Body of pancreas (tissue), 4 donors: ENCODE measurements around the gene KLHL22. TPM values are rescaled to one million over a fixed set of nuclear protein-coding genes. Genes with fewer than 3 reads are reported as not detected.

Experiments
- ATAC-seq: fragments of 150-250 bp; one replicate; pipeline ENCODE4 v1.9.1; 2016
- DNase-seq, 4 donors: peaks; one replicate each; pipeline ENCODE4 v3.0.0-alpha.2; 2019
- H3K27ac ChIP-seq, 4 donors: fragments of 200-600 bp; sonication (generic); 1 replicate in 3 of 4; 2 replicates in 1 of 4; pipeline versions ENCODE4 v1.5.1 to v1.6.1; 2016 to 2019; ENCODE audit warnings: mild to moderate bottlenecking in 1 of 4, mixed read lengths in 1 of 4, moderate library complexity in 1 of 4
- H3K27me3 ChIP-seq, 2 donors: fragments of 200-600 bp; sonication (generic); one replicate each; pipeline ENCODE4 v1.6.0; 2016; ENCODE audit warnings: mild to moderate bottlenecking in 1 of 2
- H3K36me3 ChIP-seq, 2 donors: fragments of 200-600 bp; sonication (generic); replicated peaks in 1 of 2; 2 replicates each; pipeline ENCODE4 v1.5.1; 2016; ENCODE audit warnings: low read depth in 2 of 2; ENCODE audit not compliant: insufficient read depth in 1 of 2
- H3K4me1 ChIP-seq: fragments of 200-600 bp; sonication (generic); one replicate; pipeline ENCODE4 v1.6.0; 2016
- H3K4me3 ChIP-seq, 2 donors: fragments of 200-600 bp; sonication (generic); 1 replicate in 1 of 2; 2 replicates in 1 of 2; pipeline ENCODE4 v1.5.1; 2016 to 2019
- H3K9me3 ChIP-seq, 3 donors: fragments of 200-600 bp; sonication (generic); 1 replicate in 2 of 3; 2 replicates in 1 of 3; pipeline ENCODE4 v1.5.1; 2016
- CTCF ChIP-seq, 7 experiments: fragments of 450-650 bp in 4 of 7; fragments of 200-600 bp in 3 of 7; sonication (generic) in 3 of 7; IDR thresholded peaks; one replicate each; pipeline ENCODE4 v1.5.1; 2016 to 2019; ENCODE audit warnings: antibody characterized with exemption in 7 of 7
- POLR2A ChIP-seq, 3 donors: fragments of 450-650 bp; IDR thresholded peaks; one replicate each; pipeline ENCODE4 v1.6.1; 2016; ENCODE audit warnings: antibody characterized with exemption in 3 of 3, mild to moderate bottlenecking in 2 of 3
- WGBS, 2 donors: methylation state at CpG; one replicate each; pipeline ENCODE4 v1.1.5; 2017; 5-methylcytosine and 5-hydroxymethylcytosine counted together
- intact Hi-C: fragments of 100-400 bp; cut with DNase I; formaldehyde crosslinking; loops from one replicate; pipeline ENCODE4 v1.15.1; 2023
- total RNA-seq, 2 donors: library from RNA; depleted of rRNA; stranded (reverse); fragments of >200 nt; gene quantifications; one replicate each; pipeline ENCODE4 v1.1.0, GENCODE V29; 2016

Gene KLHL22
- total RNA-seq, 2 donors from 2014 or later: 10.1 to 11.9 TPM

- Histone ChIP-seq H3K27me3 (peaks cover 0 to 25% of the 10 kb centered on the region in 2 donors), H3K4me1 (peaks cover 50% of the 10 kb centered on the region), H3K9me3 (no peaks in the 10 kb centered on the region), H3K36me3 (no peaks in the 10 kb centered on the region), H3K4me3 (no peak overlapping the region), H3K27ac (no peak overlapping the region)
- no peak for ATAC-seq
- no peak for TF ChIP-seq POLR2A (IDR thresholded peaks at IDR 0.05)
- no peak for TF ChIP-seq CTCF (IDR thresholded peaks at IDR 0.05)
- DNase-seq: no peak
- intact Hi-C loops: no loop called here
- 89 to 92% methylated on average over 9 to 12 of the region's 12 CpGs for WGBS, 2 donors
Observed at GRCh38 chr22:20434264-20434751, 61.3 kb downstream of the KLHL22 start.

- 64 to 80% methylated on average over 3 to 4 of the region's 4 CpGs for WGBS, 2 donors
- Histone ChIP-seq H3K27me3 (peaks cover 0 to 25% of the 10 kb centered on the region in 2 donors), H3K9me3 (no peaks in the 10 kb centered on the region), H3K4me3 (no peak overlapping the region), H3K27ac (no peak overlapping the region), H3K4me1 (peaks cover 50% of the 10 kb centered on the region), H3K36me3 (no peaks in the 10 kb centered on the region)
- DNase-seq (no peak), ATAC-seq (no peak)
- TF ChIP-seq POLR2A (IDR thresholded peaks at IDR 0.05) (no peak), CTCF (IDR thresholded peaks at IDR 0.05) (no peak)
- intact Hi-C loops: no loop called here
Observed at GRCh38 chr22:20433686-20434241, 61.8 kb downstream of the KLHL22 start.

- H3K4me1 ChIP-seq: peaks cover 48% of the 10 kb centered on the region
- peaks cover 0 to 25% of the 10 kb centered on the region in 2 donors for H3K27me3 ChIP-seq
- intact Hi-C loops: no loop called here
- 97 to 98% methylated on average over 6 to 11 of the region's 11 CpGs for WGBS, 2 donors
- H3K36me3 ChIP-seq: no peaks in the 10 kb centered on the region
- no peak for DNase-seq
- no peaks in the 10 kb centered on the region for H3K9me3 ChIP-seq
- no peak for TF ChIP-seq CTCF (IDR thresholded peaks at IDR 0.05)
- no peak for TF ChIP-seq POLR2A (IDR thresholded peaks at IDR 0.05)
- ATAC-seq: no peak
- H3K4me3 ChIP-seq: no peak overlapping the region
- no peak overlapping the region for H3K27ac ChIP-seq
Observed at GRCh38 chr22:20433191-20433590, 62.4 kb downstream of the KLHL22 start.

- no peak for ATAC-seq
- TF ChIP-seq CTCF (IDR thresholded peaks at IDR 0.05) (no peak), POLR2A (IDR thresholded peaks at IDR 0.05) (no peak)
- no peaks in the 10 kb centered on the region for H3K36me3 ChIP-seq
- H3K9me3 ChIP-seq: no peaks in the 10 kb centered on the region
- H3K4me3 ChIP-seq: no peak overlapping the region
- H3K27me3 ChIP-seq: peaks cover 0 to 26% of the 10 kb centered on the region in 2 donors
- intact Hi-C loops: no loop called here
- H3K4me1 ChIP-seq: peaks cover 40% of the 10 kb centered on the region
- H3K27ac ChIP-seq: no peak overlapping the region
- WGBS, 2 donors: 78 to 84% methylated on average over 3 of the region's 3 CpGs
- DNase-seq: no peak
Observed at GRCh38 chr22:20432244-20432686, 63.3 kb downstream of the KLHL22 start.
